Fibroblast of lung (primary cell): ENCODE measurements around the gene ALDOA.

ENCODE experiments used
- EZH2 ChIP-seq: IDR thresholded peaks from 2 replicates; pipeline ENCODE4 v1.5.1; 2012; ENCODE audit warnings: low read length, control low read depth, mild to moderate bottlenecking; ENCODE audit errors: missing control alignments
- TF ChIP-seq, protein P1 (sequence below), 2 donors: IDR thresholded peaks in 1 of 2; conservative IDR thresholded peaks in 1 of 2; 1 replicate in 1 of 2; 2 replicates in 1 of 2; pipeline ENCODE4 v1.5.1; 2011 to 2012; ENCODE audit warnings: low read length in 2 of 2, control low read depth in 1 of 2, inconsistent platforms in 1 of 2, low read depth in 1 of 2, mild to moderate bottlenecking in 1 of 2

DNA sequence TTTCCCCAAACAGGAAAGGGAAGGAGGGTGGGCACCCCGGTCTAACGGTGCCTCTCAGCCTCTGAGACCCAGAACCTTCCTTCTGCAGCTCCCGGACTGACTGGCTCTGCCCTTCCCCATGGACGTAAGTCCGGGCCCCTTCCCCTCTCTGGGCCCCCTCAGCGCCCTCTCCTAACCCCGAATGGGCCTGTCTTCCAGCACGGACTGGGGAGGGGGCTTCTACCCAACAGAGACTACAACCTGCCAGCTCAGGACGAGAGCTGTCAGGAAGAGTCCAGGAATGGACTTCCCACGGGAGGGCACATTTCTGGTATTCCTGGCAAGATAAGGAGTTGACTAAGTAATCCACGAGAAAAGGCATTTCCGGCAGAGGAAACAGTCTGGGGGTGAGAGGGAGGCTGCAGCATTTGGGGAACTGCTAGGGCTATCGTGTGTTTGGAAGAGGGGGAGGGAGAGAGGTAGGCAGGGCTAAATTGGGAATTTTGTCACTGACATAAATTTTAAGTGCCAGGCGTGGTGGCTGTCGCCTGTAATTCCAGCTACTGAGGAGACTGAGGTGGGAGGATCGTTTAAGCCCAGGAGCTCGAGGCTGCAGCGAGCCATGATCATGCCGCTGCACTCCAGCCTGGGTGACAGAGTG lies 12.1 kb upstream of the ALDOA start:
- TF ChIP-seq, protein P1, sequence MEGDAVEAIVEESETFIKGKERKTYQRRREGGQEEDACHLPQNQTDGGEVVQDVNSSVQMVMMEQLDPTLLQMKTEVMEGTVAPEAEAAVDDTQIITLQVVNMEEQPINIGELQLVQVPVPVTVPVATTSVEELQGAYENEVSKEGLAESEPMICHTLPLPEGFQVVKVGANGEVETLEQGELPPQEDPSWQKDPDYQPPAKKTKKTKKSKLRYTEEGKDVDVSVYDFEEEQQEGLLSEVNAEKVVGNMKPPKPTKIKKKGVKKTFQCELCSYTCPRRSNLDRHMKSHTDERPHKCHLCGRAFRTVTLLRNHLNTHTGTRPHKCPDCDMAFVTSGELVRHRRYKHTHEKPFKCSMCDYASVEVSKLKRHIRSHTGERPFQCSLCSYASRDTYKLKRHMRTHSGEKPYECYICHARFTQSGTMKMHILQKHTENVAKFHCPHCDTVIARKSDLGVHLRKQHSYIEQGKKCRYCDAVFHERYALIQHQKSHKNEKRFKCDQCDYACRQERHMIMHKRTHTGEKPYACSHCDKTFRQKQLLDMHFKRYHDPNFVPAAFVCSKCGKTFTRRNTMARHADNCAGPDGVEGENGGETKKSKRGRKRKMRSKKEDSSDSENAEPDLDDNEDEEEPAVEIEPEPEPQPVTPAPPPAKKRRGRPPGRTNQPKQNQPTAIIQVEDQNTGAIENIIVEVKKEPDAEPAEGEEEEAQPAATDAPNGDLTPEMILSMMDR (conservative IDR thresholded peaks at IDR 0.05 in 1 of 2, IDR thresholded peaks at IDR 0.05 in 1 of 2; ENCODE audit: low read depth in 1 of 2, low read length in 2 of 2) = no peak
- TF ChIP-seq EZH2 = no peak
